Ishikawa (cell line): ENCODE results near the gene F10.

Experiments used
- CEBPB ChIP-seq: IDR thresholded peaks from 2 replicates; pipeline ENCODE4 v1.6.1; 2012
- CREB1 ChIP-seq: IDR thresholded peaks from 2 replicates; pipeline ENCODE4 v1.6.1; 2012; ENCODE audit warnings: low read depth
- EGR1 ChIP-seq: IDR thresholded peaks from 2 replicates; pipeline ENCODE4 v1.6.1; 2012
- EP300 ChIP-seq: IDR thresholded peaks from 2 replicates; pipeline ENCODE4 v1.6.1; 2012; ENCODE audit warnings: borderline replicate concordance
- FOXM1 ChIP-seq: IDR thresholded peaks from 2 replicates; pipeline ENCODE4 v1.6.1; 2012; ENCODE audit warnings: low read depth, borderline replicate concordance
- NFIC ChIP-seq: IDR thresholded peaks from 2 replicates; pipeline ENCODE4 v1.6.1; 2012
- RAD21 ChIP-seq: IDR thresholded peaks from 2 replicates; pipeline ENCODE4 v1.6.1; 2012; ENCODE audit warnings: low read depth
- TAF1 ChIP-seq: IDR thresholded peaks from 2 replicates; pipeline ENCODE4 v1.6.1; 2012; ENCODE audit warnings: low read depth, mild to moderate bottlenecking
- TCF12 ChIP-seq: IDR thresholded peaks from 2 replicates; pipeline ENCODE4 v1.6.1; 2012; ENCODE audit warnings: low read depth
- TEAD4 ChIP-seq: IDR thresholded peaks from 2 replicates; pipeline ENCODE4 v1.6.1; 2012
- YY1 ChIP-seq: IDR thresholded peaks from 2 replicates; pipeline ENCODE4 v1.6.1; 2012; ENCODE audit warnings: low read depth
- ZBTB7A ChIP-seq: IDR thresholded peaks from 2 replicates; pipeline ENCODE4 v1.6.1; 2012; ENCODE audit warnings: low read depth
- TF ChIP-seq, protein P1 (sequence below): IDR thresholded peaks from 2 replicates; pipeline ENCODE4 v1.6.1; 2012; ENCODE audit warnings: low read depth, mild to moderate bottlenecking
- TF ChIP-seq, protein P2 (sequence below): IDR thresholded peaks from 2 replicates; pipeline ENCODE4 v1.6.1; 2012
- TF ChIP-seq, protein P3 (sequence below): IDR thresholded peaks from 2 replicates; pipeline ENCODE4 v1.6.1; 2012

The F10 gene

DNA sequence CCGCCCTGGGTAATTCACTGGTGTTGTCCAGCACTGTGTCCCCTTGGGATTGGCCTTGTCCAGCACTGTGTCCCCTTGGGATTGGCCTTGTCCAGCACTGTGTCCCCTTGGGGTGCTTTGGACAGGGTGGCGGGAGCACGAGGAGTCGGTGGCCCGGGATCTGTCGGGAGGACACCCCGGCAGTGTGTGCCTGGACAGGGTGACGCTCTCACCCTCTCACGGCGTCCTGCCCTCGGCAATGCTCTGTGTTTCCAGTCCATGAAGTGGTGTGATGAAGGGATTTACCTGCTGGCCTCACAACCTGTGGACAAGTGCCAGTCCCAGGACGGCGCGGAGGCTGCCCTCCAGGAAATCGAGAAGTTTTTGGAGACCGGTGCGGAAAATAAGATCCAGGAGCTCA, 46.9 kb upstream of the F10 start:
- no peak for TF ChIP-seq FOXM1
- TF ChIP-seq, protein P1, sequence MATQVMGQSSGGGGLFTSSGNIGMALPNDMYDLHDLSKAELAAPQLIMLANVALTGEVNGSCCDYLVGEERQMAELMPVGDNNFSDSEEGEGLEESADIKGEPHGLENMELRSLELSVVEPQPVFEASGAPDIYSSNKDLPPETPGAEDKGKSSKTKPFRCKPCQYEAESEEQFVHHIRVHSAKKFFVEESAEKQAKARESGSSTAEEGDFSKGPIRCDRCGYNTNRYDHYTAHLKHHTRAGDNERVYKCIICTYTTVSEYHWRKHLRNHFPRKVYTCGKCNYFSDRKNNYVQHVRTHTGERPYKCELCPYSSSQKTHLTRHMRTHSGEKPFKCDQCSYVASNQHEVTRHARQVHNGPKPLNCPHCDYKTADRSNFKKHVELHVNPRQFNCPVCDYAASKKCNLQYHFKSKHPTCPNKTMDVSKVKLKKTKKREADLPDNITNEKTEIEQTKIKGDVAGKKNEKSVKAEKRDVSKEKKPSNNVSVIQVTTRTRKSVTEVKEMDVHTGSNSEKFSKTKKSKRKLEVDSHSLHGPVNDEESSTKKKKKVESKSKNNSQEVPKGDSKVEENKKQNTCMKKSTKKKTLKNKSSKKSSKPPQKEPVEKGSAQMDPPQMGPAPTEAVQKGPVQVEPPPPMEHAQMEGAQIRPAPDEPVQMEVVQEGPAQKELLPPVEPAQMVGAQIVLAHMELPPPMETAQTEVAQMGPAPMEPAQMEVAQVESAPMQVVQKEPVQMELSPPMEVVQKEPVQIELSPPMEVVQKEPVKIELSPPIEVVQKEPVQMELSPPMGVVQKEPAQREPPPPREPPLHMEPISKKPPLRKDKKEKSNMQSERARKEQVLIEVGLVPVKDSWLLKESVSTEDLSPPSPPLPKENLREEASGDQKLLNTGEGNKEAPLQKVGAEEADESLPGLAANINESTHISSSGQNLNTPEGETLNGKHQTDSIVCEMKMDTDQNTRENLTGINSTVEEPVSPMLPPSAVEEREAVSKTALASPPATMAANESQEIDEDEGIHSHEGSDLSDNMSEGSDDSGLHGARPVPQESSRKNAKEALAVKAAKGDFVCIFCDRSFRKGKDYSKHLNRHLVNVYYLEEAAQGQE: no peak
- no peak for TF ChIP-seq CREB1
- TF ChIP-seq, protein P2, sequence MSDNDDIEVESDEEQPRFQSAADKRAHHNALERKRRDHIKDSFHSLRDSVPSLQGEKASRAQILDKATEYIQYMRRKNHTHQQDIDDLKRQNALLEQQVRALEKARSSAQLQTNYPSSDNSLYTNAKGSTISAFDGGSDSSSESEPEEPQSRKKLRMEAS: no peak
- no peak for TF ChIP-seq EP300
- no peak for TF ChIP-seq EGR1
- TF ChIP-seq ZBTB7A: no peak
- TF ChIP-seq, protein P3, sequence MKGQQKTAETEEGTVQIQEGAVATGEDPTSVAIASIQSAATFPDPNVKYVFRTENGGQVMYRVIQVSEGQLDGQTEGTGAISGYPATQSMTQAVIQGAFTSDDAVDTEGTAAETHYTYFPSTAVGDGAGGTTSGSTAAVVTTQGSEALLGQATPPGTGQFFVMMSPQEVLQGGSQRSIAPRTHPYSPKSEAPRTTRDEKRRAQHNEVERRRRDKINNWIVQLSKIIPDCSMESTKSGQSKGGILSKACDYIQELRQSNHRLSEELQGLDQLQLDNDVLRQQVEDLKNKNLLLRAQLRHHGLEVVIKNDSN: no peak
- TF ChIP-seq TEAD4: no peak
- TF ChIP-seq TAF1: no peak
- TF ChIP-seq CEBPB: no peak
- no peak for TF ChIP-seq YY1
- TF ChIP-seq RAD21: no peak
- no peak for TF ChIP-seq TCF12
- no peak for TF ChIP-seq NFIC

DNA sequence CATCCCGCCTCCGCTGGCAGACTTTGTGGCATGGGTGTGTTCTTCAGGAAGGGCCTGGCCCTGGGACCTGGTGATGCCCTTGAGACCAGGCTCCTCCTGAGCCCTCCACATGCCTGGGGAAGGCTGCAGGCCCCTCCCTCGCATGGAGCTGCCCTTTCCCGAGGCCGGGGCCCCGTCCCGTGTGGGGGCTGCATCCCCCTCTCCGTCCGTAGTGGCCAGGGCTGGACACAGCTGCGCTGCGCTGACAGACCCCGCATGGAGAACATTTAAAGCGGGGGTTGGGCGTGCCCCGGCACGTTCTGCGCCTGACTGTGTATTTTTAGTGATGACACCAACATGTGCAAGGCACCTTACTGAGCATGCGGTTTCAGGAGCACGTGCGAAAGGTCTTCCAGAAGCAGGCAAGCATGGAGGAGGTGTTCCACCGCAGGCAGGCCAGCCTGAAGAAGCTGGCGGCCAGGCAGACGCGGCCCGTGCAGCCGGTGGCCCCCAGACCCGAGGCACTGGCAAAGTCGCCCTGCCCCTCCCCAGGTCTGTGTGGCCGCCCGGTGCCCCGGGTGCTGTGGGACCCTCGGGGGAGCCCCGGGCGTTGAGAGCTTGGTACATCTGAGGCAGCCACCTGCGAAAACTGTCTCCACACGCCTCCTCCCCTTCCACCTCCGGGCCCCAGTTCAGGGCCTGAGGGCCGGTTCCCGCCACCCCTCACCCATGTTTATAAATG, 45.8 kb upstream of the F10 start:
- no peak for TF ChIP-seq RAD21
- TF ChIP-seq TEAD4: no peak
- TF ChIP-seq, protein P3: no peak
- no peak for TF ChIP-seq NFIC
- TF ChIP-seq, protein P1: no peak
- TF ChIP-seq TAF1: no peak
- TF ChIP-seq ZBTB7A: no peak
- TF ChIP-seq, protein P2: no peak
- TF ChIP-seq CREB1: no peak
- no peak for TF ChIP-seq EGR1
- no peak for TF ChIP-seq YY1
- no peak for TF ChIP-seq FOXM1
- TF ChIP-seq EP300: no peak
- TF ChIP-seq TCF12: no peak
- no peak for TF ChIP-seq CEBPB

DNA sequence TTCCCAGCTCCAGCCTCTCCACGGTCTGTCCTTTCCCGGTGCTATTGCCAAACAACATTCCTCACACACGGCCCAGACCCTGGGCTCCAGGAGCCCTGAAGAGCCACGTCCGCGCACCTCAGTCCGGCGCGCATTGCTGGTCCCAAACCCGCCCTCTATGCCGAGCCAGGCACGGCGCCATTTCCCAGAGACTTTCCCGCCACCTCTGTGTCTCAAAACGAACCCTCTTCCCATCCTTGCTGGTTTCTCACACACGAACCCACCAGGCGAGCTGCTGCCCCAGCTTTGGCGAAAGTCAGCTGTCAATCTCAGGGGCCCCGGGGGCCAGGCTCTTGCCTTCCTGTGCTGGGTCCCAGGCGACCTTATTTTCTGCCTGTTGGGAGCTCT, 45.0 kb upstream of the F10 start:
- TF ChIP-seq TEAD4: no peak

GRCh38 chr13:113077953-113078901, 44.4 kb upstream of the F10 start:
- TF ChIP-seq TCF12 (no peak), YY1 (no peak), CREB1 (no peak), TEAD4 (no peak), EP300 (no peak), CEBPB (no peak), RAD21 (no peak), TAF1 (no peak), NFIC (no peak), FOXM1 (no peak), EGR1 (no peak), ZBTB7A (no peak)
- TF ChIP-seq, protein P3: no peak
- TF ChIP-seq, protein P2: no peak
- TF ChIP-seq, protein P1: no peak
